GM18951 (cell line): ENCODE measurements around the gene ECT2.
"Not testable (repeated sequence)": the region's sequence is repeated elsewhere in the genome, so short reads cannot be mapped to it uniquely, and the experiment has no call there.

ENCODE experiments used
- POLR2A ChIP-seq: IDR thresholded peaks from 4 replicates; pipeline ENCODE4 v1.6.1; 2011; ENCODE audit warnings: mild to moderate bottlenecking; ENCODE audit not compliant: insufficient read length, insufficient read depth; ENCODE audit errors: extremely low read depth
- in situ Hi-C: fragments of 300-500 bp; cut with MboI; formaldehyde crosslinking; loops from one replicate; pipeline ENCODE4 v1.12.0; 2022; ENCODE audit warnings: low sequenced_read_pairs, mixed read lengths, inconsistent platforms; ENCODE audit not compliant: unreplicated experiment

The ECT2 gene

GRCh38 chr3:172844428-172844827 is 93.9 kb downstream of the ECT2 start:
- in situ Hi-C loops = no loop called here
- no peak for TF ChIP-seq POLR2A

DNA sequence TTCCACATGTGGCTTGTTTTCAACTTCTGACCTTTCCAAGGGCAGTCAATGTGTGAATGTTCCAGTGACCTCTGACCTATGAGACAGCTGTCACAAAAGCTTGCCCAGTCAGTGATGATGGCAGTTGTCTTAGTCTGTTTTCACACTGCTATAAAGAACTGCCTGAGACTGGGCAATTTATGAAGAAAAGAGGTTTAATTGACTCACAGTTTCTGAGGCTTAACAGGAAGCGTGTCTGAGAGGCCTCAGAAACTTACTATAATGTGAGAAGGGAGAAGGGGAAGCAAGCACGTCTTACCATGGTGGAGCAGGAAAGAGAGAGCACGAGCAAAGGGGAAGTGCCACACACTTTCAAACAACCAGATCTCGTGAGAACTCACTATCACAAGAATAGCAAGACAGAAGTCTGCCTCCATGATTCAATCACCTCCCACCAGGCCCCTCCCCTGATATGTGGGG is 95.6 kb downstream of the ECT2 start:
- TF ChIP-seq POLR2A = no peak
- in situ Hi-C loops = no loop called here

DNA sequence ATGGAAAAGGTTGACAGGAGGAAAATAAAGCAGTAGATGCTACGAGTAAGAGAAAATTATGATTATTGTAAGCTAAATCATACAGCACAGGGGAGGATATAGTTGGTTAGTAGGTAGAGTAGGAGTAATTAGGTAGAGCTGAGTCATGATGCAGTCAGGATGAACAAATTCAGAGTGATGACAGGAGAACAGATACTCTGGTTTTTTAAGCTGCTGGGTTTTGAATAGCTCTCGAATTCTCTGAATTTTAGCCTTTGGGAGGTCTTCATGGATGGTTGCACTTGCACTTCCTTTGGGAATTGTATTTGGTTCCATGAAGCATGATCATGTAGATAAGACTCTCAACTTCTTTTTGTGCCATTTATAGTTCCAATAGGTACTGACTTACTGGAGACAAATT is 96.2 kb downstream of the ECT2 start:
- no peak for TF ChIP-seq POLR2A
- in situ Hi-C loops = no loop called here

DNA sequence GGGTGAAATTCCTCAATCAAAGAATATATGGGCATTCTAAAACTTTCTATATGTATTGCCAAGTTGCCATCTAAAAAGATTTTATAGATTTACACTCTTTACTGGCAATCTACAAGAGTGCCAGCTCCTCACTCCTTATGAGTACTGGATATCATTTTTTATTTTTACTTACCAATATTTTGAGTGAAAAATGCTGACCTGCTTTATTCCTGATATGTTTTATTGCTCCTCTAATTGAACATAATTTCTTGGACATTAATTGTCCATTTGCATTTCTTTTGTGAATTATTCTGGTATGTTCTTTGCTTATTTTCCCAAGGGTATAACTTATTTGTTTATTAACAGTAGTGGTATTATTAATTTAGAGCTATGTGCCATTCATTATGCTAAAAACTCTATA is 96.8 kb downstream of the ECT2 start:
- no peak for TF ChIP-seq POLR2A
- in situ Hi-C loops = no loop called here

GRCh38 chr3:172848910-172849309 is 98.4 kb downstream of the ECT2 start:
- in situ Hi-C loops = no loop called here
- TF ChIP-seq POLR2A = no peak

- in situ Hi-C loops = no loop called here
- no peak for TF ChIP-seq POLR2A
Observed at GRCh38 chr3:172853005-172853404, 102.5 kb downstream of the ECT2 start.

GRCh38 chr3:172853921-172854666 is 103.6 kb downstream of the ECT2 start:
- TF ChIP-seq POLR2A = no peak
- in situ Hi-C loops = no loop called here

DNA sequence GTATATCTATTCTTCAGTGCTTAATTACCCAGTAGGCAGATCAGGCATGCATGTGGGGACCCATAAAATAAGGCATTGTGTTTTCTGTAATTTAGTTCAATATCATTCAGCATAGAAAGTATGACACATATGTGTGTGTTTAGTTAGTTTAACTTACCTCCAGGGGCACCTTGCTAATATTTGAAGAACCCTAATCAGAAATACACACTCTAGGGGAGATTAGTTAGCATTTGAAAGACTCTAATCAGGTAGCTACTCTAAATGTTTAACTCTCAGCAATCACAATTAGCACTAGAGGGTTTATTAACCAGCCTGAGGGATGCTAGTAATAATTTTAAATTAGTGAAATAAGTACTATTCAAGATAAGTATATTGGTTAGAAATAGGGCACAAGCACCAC is 104.5 kb downstream of the ECT2 start:
- TF ChIP-seq POLR2A = no peak
- in situ Hi-C loops = no loop called here

DNA sequence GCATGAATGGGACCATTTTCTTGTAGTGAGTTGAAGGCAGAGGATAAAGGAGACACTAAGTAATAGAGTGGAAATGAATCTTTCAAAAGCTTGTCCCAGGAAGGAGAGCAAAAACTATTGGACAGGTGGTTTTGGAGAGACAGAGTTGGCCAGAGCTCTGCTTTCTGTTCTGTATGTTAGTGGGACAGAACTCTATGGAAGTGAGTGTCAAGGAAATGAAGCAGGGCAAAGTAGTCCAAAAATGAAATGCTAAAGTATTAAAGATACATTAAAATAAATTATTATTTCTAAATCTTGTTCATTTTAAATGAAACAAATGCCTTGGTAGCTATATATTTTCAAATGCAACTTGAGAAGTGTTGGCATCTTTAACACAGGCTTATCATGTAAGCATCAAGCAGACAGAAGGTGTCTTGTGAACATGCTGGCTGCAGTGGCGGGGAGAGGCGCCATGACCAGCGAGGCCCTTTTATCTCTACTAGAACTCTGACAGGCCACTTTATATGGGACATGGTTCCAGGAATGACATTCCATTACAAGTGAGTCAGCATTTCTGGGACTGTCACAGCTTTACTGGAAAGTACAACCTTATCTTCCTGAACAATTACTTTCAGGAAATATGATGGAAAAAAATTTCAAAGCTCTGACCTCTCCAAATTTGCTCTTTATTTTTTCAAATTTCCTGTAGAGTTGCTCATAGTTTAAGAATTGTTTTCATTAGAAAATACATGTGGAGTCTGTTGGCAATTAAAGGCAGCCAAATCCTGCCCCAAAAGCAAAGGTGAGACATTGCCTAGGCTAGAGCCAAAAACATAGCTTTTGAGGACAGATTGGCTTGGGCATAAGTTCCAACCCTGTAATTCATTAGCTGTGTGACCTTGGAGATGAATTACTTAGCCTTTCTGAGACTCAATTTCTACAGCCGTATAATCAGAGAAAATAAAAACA is 106.5 kb downstream of the ECT2 start:
- in situ Hi-C loops = no loop called here
- no peak for TF ChIP-seq POLR2A

- in situ Hi-C loops = no loop called here
- no peak for TF ChIP-seq POLR2A
Observed at GRCh38 chr3:172859041-172859440, 108.5 kb downstream of the ECT2 start.

DNA sequence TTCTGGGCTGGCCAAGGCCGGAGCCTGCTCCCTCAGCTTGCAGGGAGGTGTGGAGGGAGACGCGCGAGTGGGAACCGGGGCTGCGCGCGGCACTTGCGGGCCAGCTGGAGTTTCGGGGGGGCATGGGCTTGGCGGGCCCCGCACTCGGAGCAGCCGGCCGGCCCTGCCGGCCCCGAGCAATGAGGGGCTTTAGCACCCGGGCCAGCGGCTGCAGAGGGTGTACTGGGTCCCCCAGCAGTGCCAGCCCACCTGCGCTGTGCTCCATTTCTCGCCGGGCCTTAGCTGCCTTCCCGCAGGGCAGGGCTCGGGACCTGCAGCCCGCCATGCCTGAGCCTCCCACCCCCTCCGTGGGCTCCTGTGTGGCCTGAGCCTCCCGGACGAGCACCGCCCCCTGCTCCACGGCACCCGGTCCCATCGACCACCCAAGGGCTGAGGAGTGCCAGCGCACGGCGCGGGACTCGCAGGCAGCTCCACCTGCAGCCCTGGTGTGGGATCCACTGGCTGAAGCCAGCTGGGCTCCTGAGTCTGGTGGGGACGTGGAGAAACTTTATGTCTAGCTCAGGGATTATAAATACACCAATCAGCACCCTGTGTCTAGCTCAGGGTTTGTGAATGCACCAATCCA is 116.3 kb downstream of the ECT2 start:
- in situ Hi-C loops = not testable (repeated sequence)

DNA sequence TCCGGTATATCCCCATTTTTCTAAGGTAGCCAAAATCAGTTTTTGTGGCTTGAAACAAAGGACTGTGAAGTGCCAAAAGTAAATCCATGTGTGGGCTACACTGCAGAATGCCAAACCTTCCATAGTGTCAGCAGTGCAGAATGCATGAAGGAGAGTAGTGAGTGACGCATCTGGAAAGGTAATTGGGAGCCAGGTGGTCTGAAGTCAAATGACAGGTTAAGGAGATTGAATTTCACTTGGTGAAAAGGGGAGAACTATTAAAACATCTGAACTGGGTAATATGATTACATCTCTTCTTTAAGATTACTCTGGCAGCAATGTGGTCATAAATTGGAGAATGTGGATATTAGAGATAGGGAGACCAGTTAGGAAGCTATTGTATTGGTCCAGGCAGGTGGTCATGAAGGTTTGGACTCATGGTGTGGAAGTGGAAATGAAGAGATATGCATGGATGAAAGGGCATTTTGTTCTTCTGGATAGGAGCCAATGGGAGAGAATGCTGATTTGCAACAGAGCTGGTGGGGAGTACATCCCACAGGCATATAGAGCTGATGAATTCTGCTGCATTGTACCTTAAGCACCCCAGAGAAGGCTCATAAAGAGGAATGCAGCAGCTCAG is 118.2 kb downstream of the ECT2 start:
- in situ Hi-C loops = no loop called here
- TF ChIP-seq POLR2A = no peak

DNA sequence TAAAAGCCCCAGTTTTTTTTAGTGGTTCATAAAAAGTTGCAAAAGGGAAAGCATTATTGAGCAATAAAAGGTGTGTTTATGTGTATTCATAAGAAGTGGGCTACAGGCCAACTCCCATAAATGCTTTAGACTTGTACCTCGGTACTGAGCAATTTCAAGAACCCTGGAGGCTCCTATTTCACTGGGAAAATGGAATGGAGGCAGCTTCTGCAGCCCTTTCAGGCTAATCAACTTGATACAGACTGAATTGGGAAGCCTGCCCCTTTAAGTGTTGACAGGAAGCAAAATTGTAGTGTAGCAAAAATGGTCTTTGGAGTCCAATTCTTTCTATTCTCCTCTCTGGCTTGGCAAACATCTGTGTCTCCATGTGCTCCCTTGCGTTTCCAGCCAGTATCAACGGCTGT is 118.8 kb downstream of the ECT2 start:
- in situ Hi-C loops = no loop called here
- TF ChIP-seq POLR2A = no peak
